WERI-Rb-1 (cell line): ENCODE data around the gene ERGIC1.

Source experiments
- DNase-seq: peaks from one replicate; pipeline ENCODE4 v3.0.0-alpha.2; 2020
- H3K27ac ChIP-seq: fragments of 250-450 bp; sonication (Bioruptor Pico); 2 replicates; pipeline ENCODE4 v1.5.1; 2020; ENCODE audit warnings: mild to moderate bottlenecking, moderate library complexity
- H3K27me3 ChIP-seq: fragments of 250-450 bp; sonication (Bioruptor Pico); 2 replicates; pipeline ENCODE4 v1.5.1; 2021; ENCODE audit warnings: mild to moderate bottlenecking, low read depth, moderate library complexity; ENCODE audit not compliant: insufficient read depth, severe bottlenecking
- H3K36me3 ChIP-seq: fragments of 250-450 bp; sonication (Bioruptor Pico); 2 replicates; pipeline ENCODE4 v1.5.1; 2020; ENCODE audit warnings: mild to moderate bottlenecking, moderate library complexity
- H3K4me3 ChIP-seq: 2 replicates; pipeline ENCODE4 v1.5.1; 2011; ENCODE audit warnings: low read depth, mild to moderate bottlenecking, control low read depth, low read length
- H3K9me3 ChIP-seq: fragments of 250-450 bp; sonication (Bioruptor Pico); 2 replicates; pipeline ENCODE4 v1.5.1; 2021; ENCODE audit warnings: mild to moderate bottlenecking, moderate library complexity; ENCODE audit not compliant: severe bottlenecking
- CTCF ChIP-seq: IDR thresholded peaks from 2 replicates; pipeline ENCODE4 v1.5.1; 2011; ENCODE audit warnings: low read depth, mild to moderate bottlenecking, control low read depth, inconsistent platforms, low read length

ERGIC1 gene

GRCh38 chr5:172876578-172876977 is 42.5 kb downstream of the ERGIC1 start:
- no peaks in the 10 kb centered on the region for H3K27me3 ChIP-seq
- H3K4me3 ChIP-seq = no peak overlapping the region
- no peaks in the 10 kb centered on the region for H3K9me3 ChIP-seq
- TF ChIP-seq CTCF = no peak
- H3K36me3 ChIP-seq = no peaks in the 10 kb centered on the region
- peak; percentile 33 for DNase-seq
- peak overlapping the region; percentile 7 for H3K27ac ChIP-seq

GRCh38 chr5:172877466-172878260 is 43.6 kb downstream of the ERGIC1 start:
- Histone ChIP-seq H3K36me3 (no peaks in the 10 kb centered on the region), H3K9me3 (no peaks in the 10 kb centered on the region), H3K27ac (no peak overlapping the region), H3K4me3 (no peak overlapping the region), H3K27me3 (no peaks in the 10 kb centered on the region)
- no peak for TF ChIP-seq CTCF
- DNase-seq = no peak

- no peak overlapping the region for H3K4me3 ChIP-seq
- TF ChIP-seq CTCF = no peak
- H3K27ac ChIP-seq = no peak overlapping the region
- DNase-seq = no peak
- H3K27me3 ChIP-seq = no peaks in the 10 kb centered on the region
- no peaks in the 10 kb centered on the region for H3K36me3 ChIP-seq
- H3K9me3 ChIP-seq = no peaks in the 10 kb centered on the region
Measured at GRCh38 chr5:172878585-172878932, 44.5 kb downstream of the ERGIC1 start.

- DNase-seq = no peak
- no peaks in the 10 kb centered on the region for H3K9me3 ChIP-seq
- no peaks in the 10 kb centered on the region for H3K36me3 ChIP-seq
- no peak overlapping the region for H3K27ac ChIP-seq
- H3K4me3 ChIP-seq = no peak overlapping the region
- TF ChIP-seq CTCF = no peak
- H3K27me3 ChIP-seq = no peaks in the 10 kb centered on the region
Measured at GRCh38 chr5:172878933-172879752, 45.1 kb downstream of the ERGIC1 start.

- DNase-seq = no peak
- no peaks in the 10 kb centered on the region for H3K9me3 ChIP-seq
- H3K36me3 ChIP-seq = no peaks in the 10 kb centered on the region
- no peak overlapping the region for H3K27ac ChIP-seq
- no peak for TF ChIP-seq CTCF
- no peak overlapping the region for H3K4me3 ChIP-seq
- H3K27me3 ChIP-seq = no peaks in the 10 kb centered on the region
Measured at GRCh38 chr5:172881691-172882370, 47.8 kb downstream of the ERGIC1 start.
